B cell (primary cell): ENCODE data around the gene C1orf74. TPM values are rescaled to one million over a fixed set of nuclear protein-coding genes. Genes with fewer than 3 reads are reported as not detected.

Experiments used
- ATAC-seq: fragments of 200-7000 bp; cut with Tn5 transposase; one replicate; pipeline ENCODE4 v1.10.0; 2021; ENCODE audit warnings: low read depth, mild to moderate bottlenecking, moderate number of reproducible peaks, moderate library complexity
- CTCF ChIA-PET: fragments of 350-600 bp; sonication (Branson Sonifier 250); formaldehyde crosslinking; loops from one replicate; lab custom pipeline; 2021; ENCODE audit warnings: antibody characterized with exemption, inconsistent platforms; lab: Charles Lee
- POLR2A ChIA-PET: fragments of 350-600 bp; sonication (Branson Sonifier 250); formaldehyde crosslinking; loops from one replicate; lab custom pipeline; 2021; ENCODE audit warnings: antibody characterized with exemption; lab: Charles Lee
- DNase-seq: peaks from one replicate; pipeline ENCODE4 v3.0.0; 2013
- H2AFZ ChIP-seq: 2 replicates; pipeline ENCODE4 v1.6.1; 2012; ENCODE audit warnings: mild to moderate bottlenecking, low read depth, low read length; ENCODE audit not compliant: insufficient read depth, poor library complexity, severe bottlenecking
- H3K27ac ChIP-seq, 2 donors: 1 replicate in 1 of 2; 2 replicates in 1 of 2; pipeline ENCODE4 v1.5.1; 2012 to 2013; ENCODE audit warnings: low read length in 2 of 2, mild to moderate bottlenecking in 2 of 2, moderate library complexity in 1 of 2
- H3K27me3 ChIP-seq, 4 experiments: fragments of 200-600 bp in 1 of 4; sonication (generic) in 1 of 4; replicated peaks in 1 of 4; 1 replicate in 2 of 4; 2 replicates in 2 of 4; pipeline versions ENCODE4 v1.6.1 to v1.7.0; 2013 to 2016; ENCODE audit warnings: low read length in 3 of 4, mild to moderate bottlenecking in 2 of 4, mixed read lengths in 1 of 4, moderate library complexity in 1 of 4; ENCODE audit not compliant: insufficient read depth in 4 of 4, control insufficient read depth in 3 of 4; ENCODE audit errors: control extremely low read depth in 1 of 4
- H3K36me3 ChIP-seq, 2 experiments: replicated peaks in 1 of 2; 1 replicate in 1 of 2; 2 replicates in 1 of 2; pipeline versions ENCODE4 v1.6.1 to v1.7.1; 2013; ENCODE audit warnings: low read length in 1 of 2; ENCODE audit not compliant: insufficient read depth in 2 of 2, control insufficient read depth in 1 of 2; ENCODE audit errors: control extremely low read depth in 1 of 2, extremely low read depth in 1 of 2
- H3K4me1 ChIP-seq, 2 donors: fragments of 200-600 bp in 1 of 2; sonication (generic) in 1 of 2; 1 replicate in 1 of 2; 2 replicates in 1 of 2; pipeline versions ENCODE4 v1.5.1 to v1.6.1; 2013 to 2017; ENCODE audit warnings: low read length in 2 of 2; ENCODE audit not compliant: control insufficient read depth in 2 of 2, insufficient read depth in 2 of 2
- H3K4me2 ChIP-seq: replicated peaks from 2 replicates; pipeline ENCODE3; 2012; ENCODE audit warnings: mild to moderate bottlenecking, low read depth, low read length; ENCODE audit not compliant: poor library complexity, severe bottlenecking
- H3K4me3 ChIP-seq, 5 experiments: fragments of 200-600 bp in 1 of 5; sonication (generic) in 1 of 5; 1 replicate in 3 of 5; 2 replicates in 2 of 5; pipeline versions ENCODE4 v1.5.1 to v1.7.0; 2011 to 2016; ENCODE audit warnings: low read length in 4 of 5, mild to moderate bottlenecking in 4 of 5, low read depth in 2 of 5, control low read depth in 1 of 5, moderate library complexity in 1 of 5; ENCODE audit not compliant: insufficient read depth in 1 of 5; ENCODE audit errors: control extremely low read depth in 1 of 5, extremely low read depth in 1 of 5
- H3K79me2 ChIP-seq: fragments of 200-600 bp; sonication (generic); one replicate; pipeline ENCODE4 v1.6.0; 2016; ENCODE audit warnings: low read length; ENCODE audit not compliant: control insufficient read depth, insufficient read depth
- H3K9ac ChIP-seq: fragments of 200-600 bp; sonication (generic); 2 replicates; pipeline ENCODE4 v1.6.1; 2017; ENCODE audit warnings: mild to moderate bottlenecking, low read length, moderate library complexity
- H3K9me3 ChIP-seq, 3 donors: one replicate each; pipeline versions ENCODE4 v1.6.1 to v1.7.1; 2013; ENCODE audit warnings: low read length in 2 of 3; ENCODE audit not compliant: control insufficient read depth in 2 of 3, insufficient read depth in 1 of 3; ENCODE audit errors: control extremely low read depth in 1 of 3
- H4K20me1 ChIP-seq: 2 replicates; pipeline ENCODE4 v1.6.0; 2012; ENCODE audit warnings: mild to moderate bottlenecking, low read length; ENCODE audit not compliant: insufficient read depth, control insufficient read depth, poor library complexity, severe bottlenecking
- H3K27ac Mint-ChIP-seq: one replicate; pipeline ENCODE4 v1.8.0; 2021; ENCODE audit warnings: mixed read lengths
- H3K27me3 Mint-ChIP-seq: one replicate; pipeline ENCODE4 v1.8.0; 2021; ENCODE audit warnings: mixed read lengths
- H3K4me1 Mint-ChIP-seq: one replicate; pipeline ENCODE4 v1.8.0; 2021; ENCODE audit warnings: mixed read lengths
- H3K4me3 Mint-ChIP-seq: one replicate; pipeline ENCODE4 v1.8.0; 2021; ENCODE audit warnings: mixed read lengths
- H3K9me3 Mint-ChIP-seq: one replicate; pipeline ENCODE4 v1.8.0; 2022; ENCODE audit warnings: mixed read lengths; ENCODE audit not compliant: insufficient read depth
- EZH2 ChIP-seq: IDR thresholded peaks from 2 replicates; pipeline ENCODE4 v1.6.1; 2012; ENCODE audit warnings: borderline replicate concordance, low read depth, mild to moderate bottlenecking, moderate library complexity, low read length; ENCODE audit not compliant: insufficient read depth, poor library complexity, severe bottlenecking
- WGBS: methylation state at CpG from one replicate; pipeline ENCODE4 v1.1.5; 2013; ENCODE audit warnings: missing lambda C conversion rate; ENCODE audit not compliant: insufficient coverage; 5-methylcytosine and 5-hydroxymethylcytosine counted together
- intact Hi-C: fragments of 100-400 bp; cut with micrococcal nuclease; formaldehyde crosslinking; loops from one replicate; pipeline ENCODE4 v1.10.0; 2022
- polyA plus RNA-seq: library from polyadenylated mRNA; depleted of rRNA; stranded (reverse); fragments of >200 nt; gene quantifications from 2 replicates; pipeline ENCODE4 v1.2.3, GENCODE V29; 2012
- total RNA-seq, 2 donors: library from RNA; stranded (reverse); fragments of 120-200 nt in 1 of 2; gene quantifications; 1 replicate in 1 of 2; 2 replicates in 1 of 2; pipeline versions ENCODE4 v1.2.3 to v1.2.4, GENCODE V29; 2013 to 2022
- TF ChIP-seq, protein P1 (sequence below): fragments of 200-600 bp; IDR thresholded peaks from one replicate; pipeline ENCODE4 v1.8.0; 2022; ENCODE audit warnings: antibody characterized with exemption, mild to moderate bottlenecking

Gene C1orf74
- total and polyA plus RNA-seq, 2 donors (not counting 1 experiment from before 2014, with no cell fraction given) = 0.49 to 3.4 TPM

DNA sequence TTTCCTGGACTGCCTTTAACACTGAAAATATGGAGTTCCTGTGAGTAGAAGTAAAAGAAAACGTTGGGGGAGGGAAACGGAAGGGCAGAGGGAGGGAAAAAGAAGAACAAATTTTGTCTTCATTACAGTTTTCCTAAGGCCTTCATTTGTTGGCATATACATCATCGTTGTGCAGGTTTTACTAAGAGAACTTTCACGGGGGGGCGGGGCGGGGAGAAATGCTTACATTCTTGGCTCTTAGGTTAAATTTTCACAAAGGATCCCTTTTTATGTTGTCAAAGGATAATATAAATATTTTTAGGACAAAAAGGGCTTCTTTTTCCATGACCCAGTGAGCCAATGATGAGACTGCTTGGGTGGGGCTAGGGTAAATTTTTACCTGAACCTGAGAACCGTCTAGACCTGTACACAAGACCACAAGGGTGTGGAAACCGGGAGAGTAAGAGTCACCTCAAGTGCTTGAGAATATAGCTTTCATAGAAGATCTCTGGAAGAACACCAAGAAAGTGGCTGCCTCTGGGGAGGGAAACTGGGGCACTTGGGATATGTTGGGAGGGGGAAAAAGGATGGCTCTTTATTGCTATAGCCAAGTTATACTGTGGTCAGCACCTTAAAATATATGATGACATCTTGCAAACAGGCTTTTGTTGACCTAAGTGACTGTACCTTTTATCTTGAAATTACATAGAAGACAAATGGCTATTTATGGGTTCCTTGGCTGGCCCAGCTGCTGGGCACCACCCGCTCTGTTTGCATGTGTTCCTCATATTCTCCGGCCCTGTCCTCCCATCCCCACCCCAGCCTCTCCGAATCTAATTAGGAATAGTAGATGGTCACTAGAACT lies 41.5 kb upstream of the C1orf74 start:
- Mint-ChIP-seq H3K27me3 (peaks cover 19% of the 10 kb centered on the region), H3K4me1 (peaks cover 27% of the 10 kb centered on the region), H3K4me3 (no peak overlapping the region), H3K27ac (no peak overlapping the region), H3K9me3 (no peaks in the 10 kb centered on the region)
- DNase-seq = no peak
- peaks cover 0 to 11% of the 10 kb centered on the region in 2 experiments for H3K36me3 ChIP-seq
- peaks cover 3% of the 10 kb centered on the region for H4K20me1 ChIP-seq
- TF ChIP-seq, protein P1, sequence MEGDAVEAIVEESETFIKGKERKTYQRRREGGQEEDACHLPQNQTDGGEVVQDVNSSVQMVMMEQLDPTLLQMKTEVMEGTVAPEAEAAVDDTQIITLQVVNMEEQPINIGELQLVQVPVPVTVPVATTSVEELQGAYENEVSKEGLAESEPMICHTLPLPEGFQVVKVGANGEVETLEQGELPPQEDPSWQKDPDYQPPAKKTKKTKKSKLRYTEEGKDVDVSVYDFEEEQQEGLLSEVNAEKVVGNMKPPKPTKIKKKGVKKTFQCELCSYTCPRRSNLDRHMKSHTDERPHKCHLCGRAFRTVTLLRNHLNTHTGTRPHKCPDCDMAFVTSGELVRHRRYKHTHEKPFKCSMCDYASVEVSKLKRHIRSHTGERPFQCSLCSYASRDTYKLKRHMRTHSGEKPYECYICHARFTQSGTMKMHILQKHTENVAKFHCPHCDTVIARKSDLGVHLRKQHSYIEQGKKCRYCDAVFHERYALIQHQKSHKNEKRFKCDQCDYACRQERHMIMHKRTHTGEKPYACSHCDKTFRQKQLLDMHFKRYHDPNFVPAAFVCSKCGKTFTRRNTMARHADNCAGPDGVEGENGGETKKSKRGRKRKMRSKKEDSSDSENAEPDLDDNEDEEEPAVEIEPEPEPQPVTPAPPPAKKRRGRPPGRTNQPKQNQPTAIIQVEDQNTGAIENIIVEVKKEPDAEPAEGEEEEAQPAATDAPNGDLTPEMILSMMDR = no peak
- TF ChIP-seq EZH2 = no peak
- H3K27me3 ChIP-seq = peaks cover 0 to 18% (median 9%) of the 10 kb centered on the region in 4 experiments
- H3K79me2 ChIP-seq = peaks cover 25% of the 10 kb centered on the region
- no peak for ATAC-seq
- no peak overlapping the region for H3K9ac ChIP-seq
- no peak overlapping the region for H3K4me2 ChIP-seq
- intact Hi-C loops = loop anchor here (5.0 kb wide), 2 partner anchors 59 to 1431 kb away; partner anchors contain the start of gene RCOR3
- POLR2A ChIA-PET = no interaction called here
- H3K9me3 ChIP-seq = no peaks in the 10 kb centered on the region
- H3K4me1 ChIP-seq = peaks cover 17 to 23% of the 10 kb centered on the region in 2 donors
- WGBS = 89% methylated on average over 3 of the region's 11 CpGs
- CTCF ChIA-PET = interaction anchor here (0.6 to 3.0 kb wide), 9 partner anchors 10 to 543 kb away, joined by 3 to 11 read pairs (median 3); no protein-coding TSS in a partner anchor
- no peak overlapping the region for H2AFZ ChIP-seq
- H3K27ac ChIP-seq = no peak overlapping the region
- H3K4me3 ChIP-seq = no peak overlapping the region
